Measurements from ENCODE around the gene ELFN2. TPM values are rescaled to one million over a fixed set of nuclear protein-coding genes. Genes with fewer than 3 reads are reported as not detected.

Gene ELFN2
- polyA plus RNA-seq, 4 donors = 0.07 to 0.16 TPM; not detected in 2

DNA sequence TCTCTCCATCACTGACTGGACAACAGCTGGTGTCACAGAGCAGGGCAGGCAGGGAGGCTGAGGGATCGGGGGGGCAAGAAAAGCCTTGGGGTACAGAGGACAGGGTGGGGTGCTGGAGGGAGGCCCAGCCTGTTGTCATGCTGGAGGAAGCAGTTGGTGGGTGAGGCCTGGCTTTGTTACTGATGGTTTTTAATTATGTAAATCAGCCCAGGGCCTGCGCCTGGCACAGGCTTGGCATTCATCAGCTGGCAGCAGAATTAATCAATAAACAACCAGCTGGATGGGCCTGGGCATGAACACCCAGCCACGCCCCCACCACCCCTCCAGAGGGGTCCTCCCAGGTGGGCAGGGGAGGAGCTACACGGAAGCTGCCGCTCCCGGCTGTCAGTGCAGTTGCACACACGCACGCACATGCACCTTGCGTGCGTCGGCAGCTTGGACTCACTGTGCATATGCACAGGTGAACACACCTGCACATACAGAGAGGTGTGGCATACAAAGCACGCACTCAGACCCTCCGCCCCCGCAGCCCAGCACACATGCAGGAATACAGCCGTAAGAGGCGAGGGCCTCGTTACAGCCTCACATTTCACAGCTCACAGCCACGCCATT lies 21.3 kb upstream of the ELFN2 start:
- 11 to 71% (median 47%) methylated on average over 17 to 18 of the region's 18 CpGs for WGBS, 3 donors
- no peaks in the 10 kb centered on the region for H3K36me3 ChIP-seq (ENCODE audit: control insufficient read depth in 3 of 3, insufficient read depth in 2 of 3, low read depth in 1 of 3, low read length in 3 of 3)
- H3K9me3 ChIP-seq (ENCODE audit: control insufficient read depth in 2 of 2, insufficient read depth in 1 of 2, low read depth in 1 of 2, low read length in 1 of 2) = peaks cover 0 to 6% of the 10 kb centered on the region in 2 donors
- H3K4me1 ChIP-seq (ENCODE audit: control insufficient read depth in 3 of 3, insufficient read depth in 2 of 3, low read depth in 1 of 3, low read length in 2 of 3) = no peaks in the 10 kb centered on the region
- DNase-seq = no peak
- no peak for FAIRE-seq
- H3K4me3 ChIP-seq (ENCODE audit: low read depth in 1 of 3, low read length in 3 of 3) = no peak overlapping the region
- no peak overlapping the region for H3K27ac ChIP-seq (ENCODE audit: low read depth in 1 of 3, low read length in 2 of 3)
- H3K27me3 ChIP-seq (ENCODE audit: control insufficient read depth in 3 of 3, insufficient read depth in 3 of 3, low read length in 3 of 3) = peaks cover 0 to 5% (median 3%) of the 10 kb centered on the region in 3 donors

GRCh38 chr22:37445501-37445900 lies 18.2 kb upstream of the ELFN2 start:
- Histone ChIP-seq H3K36me3 (ENCODE audit: control insufficient read depth in 3 of 3, insufficient read depth in 2 of 3, low read depth in 1 of 3, low read length in 3 of 3) (no peaks in the 10 kb centered on the region), H3K4me1 (ENCODE audit: control insufficient read depth in 3 of 3, insufficient read depth in 2 of 3, low read depth in 1 of 3, low read length in 2 of 3) (no peaks in the 10 kb centered on the region), H3K4me3 (ENCODE audit: low read depth in 1 of 3, low read length in 3 of 3) (no peak overlapping the region), H3K27me3 (ENCODE audit: control insufficient read depth in 3 of 3, insufficient read depth in 3 of 3, low read length in 3 of 3) (peaks cover 3 to 15% (median 5%) of the 10 kb centered on the region in 3 donors), H3K27ac (ENCODE audit: low read depth in 1 of 3, low read length in 2 of 3) (no peak overlapping the region), H3K9me3 (ENCODE audit: control insufficient read depth in 2 of 2, insufficient read depth in 1 of 2, low read depth in 1 of 2, low read length in 1 of 2) (peaks cover 0 to 12% of the 10 kb centered on the region in 2 donors)
- no peak for FAIRE-seq
- 57 to 77% (median 65%) methylated on average over 9 of the region's 9 CpGs for WGBS, 3 donors
- no peak for DNase-seq

DNA sequence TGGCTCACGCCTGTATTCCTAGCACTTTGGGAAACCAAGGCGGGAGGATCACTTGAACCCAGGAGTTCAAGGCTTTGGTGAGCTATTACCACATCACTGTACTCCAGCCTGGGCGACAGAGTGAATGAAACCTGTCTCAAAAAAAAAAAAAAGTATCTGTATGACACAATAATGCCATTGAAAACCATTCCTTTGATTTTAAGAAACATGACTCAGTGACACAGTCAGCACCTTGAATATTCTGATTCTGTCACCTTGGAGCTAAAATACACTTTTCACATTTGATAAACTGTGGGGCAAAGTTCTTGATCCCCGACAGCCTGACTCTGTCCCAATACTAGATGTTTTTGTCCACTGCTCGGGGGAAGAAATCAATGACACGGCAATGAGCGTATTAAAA lies 16.7 kb upstream of the ELFN2 start:
- Histone ChIP-seq H3K9me3 (ENCODE audit: control insufficient read depth in 2 of 2, insufficient read depth in 1 of 2, low read depth in 1 of 2, low read length in 1 of 2) (peaks cover 0 to 14% of the 10 kb centered on the region in 2 donors), H3K4me1 (ENCODE audit: control insufficient read depth in 3 of 3, insufficient read depth in 2 of 3, low read depth in 1 of 3, low read length in 2 of 3) (no peaks in the 10 kb centered on the region), H3K27ac (ENCODE audit: low read depth in 1 of 3, low read length in 2 of 3) (no peak overlapping the region), H3K27me3 (ENCODE audit: control insufficient read depth in 3 of 3, insufficient read depth in 3 of 3, low read length in 3 of 3) (peaks cover 3 to 12% (median 5%) of the 10 kb centered on the region in 3 donors), H3K4me3 (ENCODE audit: low read depth in 1 of 3, low read length in 3 of 3) (no peak overlapping the region), H3K36me3 (ENCODE audit: control insufficient read depth in 3 of 3, insufficient read depth in 2 of 3, low read depth in 1 of 3, low read length in 3 of 3) (no peaks in the 10 kb centered on the region)
- DNase-seq (no peak), FAIRE-seq (no peak)
- 30 to 65% (median 50%) methylated on average over 7 of the region's 7 CpGs for WGBS, 3 donors

- Histone ChIP-seq H3K27ac (ENCODE audit: low read depth in 1 of 3, low read length in 2 of 3) (no peak overlapping the region), H3K27me3 (ENCODE audit: control insufficient read depth in 3 of 3, insufficient read depth in 3 of 3, low read length in 3 of 3) (peaks cover 3 to 12% (median 5%) of the 10 kb centered on the region in 3 donors), H3K36me3 (ENCODE audit: control insufficient read depth in 3 of 3, insufficient read depth in 2 of 3, low read depth in 1 of 3, low read length in 3 of 3) (no peaks in the 10 kb centered on the region), H3K4me1 (ENCODE audit: control insufficient read depth in 3 of 3, insufficient read depth in 2 of 3, low read depth in 1 of 3, low read length in 2 of 3) (no peaks in the 10 kb centered on the region), H3K4me3 (ENCODE audit: low read depth in 1 of 3, low read length in 3 of 3) (no peak overlapping the region), H3K9me3 (ENCODE audit: control insufficient read depth in 2 of 2, insufficient read depth in 1 of 2, low read depth in 1 of 2, low read length in 1 of 2) (peaks cover 0 to 14% of the 10 kb centered on the region in 2 donors)
- 85 to 90% (median 85%) methylated on average over 7 of the region's 7 CpGs for WGBS, 3 donors
- FAIRE-seq (no peak), DNase-seq (no peak)
Measured at GRCh38 chr22:37443086-37443485, 15.8 kb upstream of the ELFN2 start.

GRCh38 chr22:37442537-37442936 lies 15.3 kb upstream of the ELFN2 start:
- peaks cover 0 to 14% of the 10 kb centered on the region in 2 donors for H3K9me3 ChIP-seq (ENCODE audit: control insufficient read depth in 2 of 2, insufficient read depth in 1 of 2, low read depth in 1 of 2, low read length in 1 of 2)
- no peaks in the 10 kb centered on the region for H3K36me3 ChIP-seq (ENCODE audit: control insufficient read depth in 3 of 3, insufficient read depth in 2 of 3, low read depth in 1 of 3, low read length in 3 of 3)
- H3K27ac ChIP-seq (ENCODE audit: low read depth in 1 of 3, low read length in 2 of 3) = no peak overlapping the region
- H3K4me3 ChIP-seq (ENCODE audit: low read depth in 1 of 3, low read length in 3 of 3) = no peak overlapping the region
- no peak for FAIRE-seq
- WGBS, 3 donors = 59 to 73% (median 60%) methylated on average over 2 of the region's 2 CpGs
- DNase-seq = peak in 1 of 2 donors; percentile 27
- peaks cover 0 to 12% (median 5%) of the 10 kb centered on the region in 3 donors for H3K27me3 ChIP-seq (ENCODE audit: control insufficient read depth in 3 of 3, insufficient read depth in 3 of 3, low read length in 3 of 3)
- H3K4me1 ChIP-seq (ENCODE audit: control insufficient read depth in 3 of 3, insufficient read depth in 2 of 3, low read depth in 1 of 3, low read length in 2 of 3) = no peaks in the 10 kb centered on the region

DNA sequence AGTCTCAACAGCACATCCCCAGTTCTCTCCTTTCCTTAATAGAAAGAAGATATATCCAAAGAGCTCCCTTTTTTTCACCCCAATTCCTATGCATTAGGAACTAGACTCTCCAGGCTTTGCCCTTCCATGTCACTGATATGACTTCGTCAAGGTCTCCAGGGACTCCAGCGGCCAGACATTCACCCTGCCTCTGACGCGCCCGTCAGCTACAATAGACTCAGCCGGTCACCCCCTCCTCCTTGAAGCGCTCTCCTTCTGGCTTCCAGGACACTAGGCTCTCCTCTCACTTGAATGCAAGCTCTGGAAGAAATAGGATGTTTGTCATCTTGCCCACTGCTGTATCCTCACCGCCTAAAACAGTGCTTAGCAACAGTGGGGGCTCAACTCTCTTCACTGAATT lies 14.9 kb upstream of the ELFN2 start:
- H3K9me3 ChIP-seq (ENCODE audit: control insufficient read depth in 2 of 2, insufficient read depth in 1 of 2, low read depth in 1 of 2, low read length in 1 of 2) = peaks cover 0 to 14% of the 10 kb centered on the region in 2 donors
- no peak for DNase-seq
- H3K27ac ChIP-seq (ENCODE audit: low read depth in 1 of 3, low read length in 2 of 3) = no peak overlapping the region
- WGBS, 3 donors = 59 to 80% (median 65%) methylated on average over 8 of the region's 8 CpGs
- H3K4me1 ChIP-seq (ENCODE audit: control insufficient read depth in 3 of 3, insufficient read depth in 2 of 3, low read depth in 1 of 3, low read length in 2 of 3) = no peaks in the 10 kb centered on the region
- no peak overlapping the region for H3K4me3 ChIP-seq (ENCODE audit: low read depth in 1 of 3, low read length in 3 of 3)
- H3K27me3 ChIP-seq (ENCODE audit: control insufficient read depth in 3 of 3, insufficient read depth in 3 of 3, low read length in 3 of 3) = peaks cover 0 to 10% (median 5%) of the 10 kb centered on the region in 3 donors
- no peaks in the 10 kb centered on the region for H3K36me3 ChIP-seq (ENCODE audit: control insufficient read depth in 3 of 3, insufficient read depth in 2 of 3, low read depth in 1 of 3, low read length in 3 of 3)
- no peak for FAIRE-seq

- H3K27ac ChIP-seq (ENCODE audit: low read depth in 1 of 3, low read length in 2 of 3) = no peak overlapping the region
- H3K27me3 ChIP-seq (ENCODE audit: control insufficient read depth in 3 of 3, insufficient read depth in 3 of 3, low read length in 3 of 3) = peaks cover 0 to 10% (median 5%) of the 10 kb centered on the region in 3 donors
- H3K9me3 ChIP-seq (ENCODE audit: control insufficient read depth in 2 of 2, insufficient read depth in 1 of 2, low read depth in 1 of 2, low read length in 1 of 2) = peaks cover 0 to 14% of the 10 kb centered on the region in 2 donors
- no peaks in the 10 kb centered on the region for H3K36me3 ChIP-seq (ENCODE audit: control insufficient read depth in 3 of 3, insufficient read depth in 2 of 3, low read depth in 1 of 3, low read length in 3 of 3)
- H3K4me1 ChIP-seq (ENCODE audit: control insufficient read depth in 3 of 3, insufficient read depth in 2 of 3, low read depth in 1 of 3, low read length in 2 of 3) = no peaks in the 10 kb centered on the region
- FAIRE-seq = no peak
- no peak overlapping the region for H3K4me3 ChIP-seq (ENCODE audit: low read depth in 1 of 3, low read length in 3 of 3)
- no peak for DNase-seq
- WGBS, 3 donors = 87 to 89% (median 88%) methylated on average over 4 of the region's 4 CpGs
Measured at GRCh38 chr22:37440875-37441274, 13.6 kb upstream of the ELFN2 start.

DNA sequence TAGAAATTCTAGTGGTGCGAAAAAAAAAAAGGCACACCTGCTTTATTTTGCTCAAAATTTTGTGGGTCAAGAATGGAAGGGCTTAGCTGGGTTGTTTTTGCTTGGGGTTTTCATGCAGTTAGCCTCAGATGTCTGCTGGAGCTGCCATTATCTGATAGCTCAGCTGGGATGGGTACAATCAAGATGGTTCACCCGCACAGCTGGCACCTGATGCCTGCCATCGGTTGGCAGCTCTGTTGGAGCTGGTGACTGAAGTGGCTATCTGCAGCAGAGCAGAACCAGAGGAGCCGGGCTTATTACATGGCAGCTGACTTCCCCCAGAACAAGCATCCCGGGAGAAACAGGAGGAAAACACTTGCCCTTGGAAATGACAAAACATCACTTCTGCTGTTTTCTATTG lies 12.1 kb upstream of the ELFN2 start:
- DNase-seq (no peak), FAIRE-seq (no peak)
- Histone ChIP-seq H3K4me3 (ENCODE audit: low read depth in 1 of 3, low read length in 3 of 3) (no peak overlapping the region), H3K9me3 (ENCODE audit: control insufficient read depth in 2 of 2, insufficient read depth in 1 of 2, low read depth in 1 of 2, low read length in 1 of 2) (peaks cover 0 to 14% of the 10 kb centered on the region in 2 donors), H3K36me3 (ENCODE audit: control insufficient read depth in 3 of 3, insufficient read depth in 2 of 3, low read depth in 1 of 3, low read length in 3 of 3) (no peaks in the 10 kb centered on the region), H3K27ac (ENCODE audit: low read depth in 1 of 3, low read length in 2 of 3) (no peak overlapping the region), H3K27me3 (ENCODE audit: control insufficient read depth in 3 of 3, insufficient read depth in 3 of 3, low read length in 3 of 3) (peaks cover 0 to 10% (median 5%) of the 10 kb centered on the region in 3 donors), H3K4me1 (ENCODE audit: control insufficient read depth in 3 of 3, insufficient read depth in 2 of 3, low read depth in 1 of 3, low read length in 2 of 3) (no peaks in the 10 kb centered on the region)
- 63 to 79% (median 63%) methylated on average over 5 of the region's 5 CpGs for WGBS, 3 donors
